ENCODE data around the gene TPP2. TPM values are rescaled to one million over a fixed set of nuclear protein-coding genes. Genes with fewer than 3 reads are reported as not detected.
A peak's percentile ranks its signal among the peaks of the same experiment; 100 is the strongest.

The TPP2 gene
- total and polyA plus RNA-seq, 2 donors: 43.4 to 47.4 TPM

- Histone ChIP-seq H3K27me3 (ENCODE audit: control insufficient read depth in 2 of 2, insufficient read depth in 1 of 2, low read length in 1 of 2) (no peaks in the 10 kb centered on the region), H3K27ac (ENCODE audit: low read depth in 1 of 2, low read length in 1 of 2) (no peak overlapping the region), H3K4me1 (ENCODE audit: control insufficient read depth in 2 of 2, insufficient read depth in 2 of 2, low read length in 2 of 2) (no peaks in the 10 kb centered on the region), H3K36me3 (ENCODE audit: control insufficient read depth in 2 of 2, insufficient read depth in 2 of 2, low read length in 1 of 2) (peaks cover 3 to 28% of the 10 kb centered on the region in 2 donors), H3K9me3 (ENCODE audit: control insufficient read depth in 2 of 2, insufficient read depth in 1 of 2, low read length in 1 of 2) (no peaks in the 10 kb centered on the region), H3K4me3 (ENCODE audit: low read length in 2 of 2) (no peak overlapping the region)
- DNase-seq (ENCODE audit: low read depth in 6 of 9, low spot score in 9 of 9): no peak
- 81% methylated on average over 3 of the region's 3 CpGs for WGBS
Observed at GRCh38 chr13:102679449-102680132, 82.8 kb downstream of the TPP2 start.

DNA sequence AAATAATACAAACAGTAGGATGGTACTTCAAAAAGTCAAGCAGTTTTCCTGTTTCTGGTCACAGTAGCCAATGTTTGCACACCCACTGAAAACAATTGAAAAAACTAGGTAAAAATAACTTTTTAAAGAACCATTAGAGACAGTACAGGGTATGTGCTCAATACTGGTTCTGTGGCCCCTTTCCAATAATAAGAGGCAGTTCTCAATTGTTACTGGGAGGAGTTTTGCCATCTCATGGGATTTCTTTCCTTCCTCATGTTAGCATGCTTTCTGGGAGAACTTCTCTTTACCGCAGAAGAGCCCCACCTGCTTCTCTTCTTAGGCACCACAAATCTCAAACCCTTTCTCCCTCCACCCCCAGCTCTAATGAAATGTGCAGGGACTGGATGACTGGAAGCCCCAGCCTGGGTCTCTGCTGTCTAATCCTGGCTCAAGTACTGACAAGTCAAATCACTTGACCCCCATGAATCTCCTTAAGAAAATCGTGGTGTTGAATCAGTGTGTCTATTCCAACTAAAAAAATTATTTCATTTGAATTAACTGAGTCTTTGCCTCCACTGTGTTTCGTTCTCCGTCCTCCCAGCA lies 83.4 kb downstream of the TPP2 start:
- H3K4me3 ChIP-seq (ENCODE audit: low read length in 2 of 2): no peak overlapping the region
- no peak for DNase-seq (ENCODE audit: low read depth in 6 of 9, low spot score in 9 of 9)
- H3K27ac ChIP-seq (ENCODE audit: low read depth in 1 of 2, low read length in 1 of 2): no peak overlapping the region
- no peaks in the 10 kb centered on the region for H3K4me1 ChIP-seq (ENCODE audit: control insufficient read depth in 2 of 2, insufficient read depth in 2 of 2, low read length in 2 of 2)
- peaks cover 3 to 25% of the 10 kb centered on the region in 2 donors for H3K36me3 ChIP-seq (ENCODE audit: control insufficient read depth in 2 of 2, insufficient read depth in 2 of 2, low read length in 1 of 2)
- H3K9me3 ChIP-seq (ENCODE audit: control insufficient read depth in 2 of 2, insufficient read depth in 1 of 2, low read length in 1 of 2): no peaks in the 10 kb centered on the region
- H3K27me3 ChIP-seq (ENCODE audit: control insufficient read depth in 2 of 2, insufficient read depth in 1 of 2, low read length in 1 of 2): no peaks in the 10 kb centered on the region
- 89% methylated on average over 4 of the region's 4 CpGs for WGBS

DNA sequence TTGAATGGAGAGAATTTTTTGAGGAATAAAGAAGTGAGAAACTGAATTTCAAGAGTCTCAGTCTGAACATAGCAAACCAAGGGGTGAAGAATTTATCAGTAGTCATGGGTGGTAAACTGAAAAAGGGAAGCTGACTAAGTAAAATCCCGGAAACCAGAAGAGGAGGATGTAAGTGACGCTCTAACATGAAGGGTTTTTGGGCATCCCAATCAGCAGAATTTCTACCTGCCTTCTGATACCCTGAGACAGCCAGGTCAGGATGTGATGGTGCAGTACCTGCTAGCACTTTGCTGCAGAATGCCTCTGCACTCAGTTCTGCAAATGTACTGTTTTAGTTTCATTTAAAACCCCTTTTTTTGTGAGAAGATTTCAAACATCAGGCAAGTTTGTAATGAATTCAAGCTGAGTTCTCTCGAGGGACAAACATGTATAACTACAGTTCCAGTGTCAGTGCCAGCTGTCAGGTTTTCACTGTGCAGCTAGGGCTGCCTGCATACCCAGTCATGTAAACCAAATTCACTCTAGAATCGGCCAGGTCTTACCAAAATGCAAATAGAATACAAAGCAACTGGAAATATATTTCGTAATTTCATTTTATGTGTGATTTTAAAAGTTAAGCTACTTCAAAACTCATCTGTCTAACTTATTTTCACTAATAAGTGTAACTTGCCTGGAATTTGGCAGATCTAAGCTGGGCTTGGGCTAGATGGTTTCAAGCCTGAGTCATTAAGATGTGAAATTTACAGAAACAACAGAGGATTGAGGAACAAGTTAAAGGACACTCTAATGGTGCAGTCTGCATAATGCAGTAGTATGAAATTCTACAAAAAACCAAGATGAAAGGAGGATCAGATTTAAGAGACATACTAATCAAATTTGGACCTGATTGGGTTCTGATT lies 84.3 kb downstream of the TPP2 start:
- Histone ChIP-seq H3K27ac (ENCODE audit: low read depth in 1 of 2, low read length in 1 of 2) (no peak overlapping the region), H3K9me3 (ENCODE audit: control insufficient read depth in 2 of 2, insufficient read depth in 1 of 2, low read length in 1 of 2) (no peaks in the 10 kb centered on the region), H3K36me3 (ENCODE audit: control insufficient read depth in 2 of 2, insufficient read depth in 2 of 2, low read length in 1 of 2) (peaks cover 3 to 25% of the 10 kb centered on the region in 2 donors), H3K4me3 (ENCODE audit: low read length in 2 of 2) (no peak overlapping the region), H3K4me1 (ENCODE audit: control insufficient read depth in 2 of 2, insufficient read depth in 2 of 2, low read length in 2 of 2) (peaks cover 0 to 2% of the 10 kb centered on the region in 2 donors), H3K27me3 (ENCODE audit: control insufficient read depth in 2 of 2, insufficient read depth in 1 of 2, low read length in 1 of 2) (no peaks in the 10 kb centered on the region)
- DNase-seq (ENCODE audit: low read depth in 6 of 9, low spot score in 9 of 9): peak in 2 of 9 donors; percentile 3 to 4
- WGBS: 57% methylated on average over 5 of the region's 5 CpGs

DNA sequence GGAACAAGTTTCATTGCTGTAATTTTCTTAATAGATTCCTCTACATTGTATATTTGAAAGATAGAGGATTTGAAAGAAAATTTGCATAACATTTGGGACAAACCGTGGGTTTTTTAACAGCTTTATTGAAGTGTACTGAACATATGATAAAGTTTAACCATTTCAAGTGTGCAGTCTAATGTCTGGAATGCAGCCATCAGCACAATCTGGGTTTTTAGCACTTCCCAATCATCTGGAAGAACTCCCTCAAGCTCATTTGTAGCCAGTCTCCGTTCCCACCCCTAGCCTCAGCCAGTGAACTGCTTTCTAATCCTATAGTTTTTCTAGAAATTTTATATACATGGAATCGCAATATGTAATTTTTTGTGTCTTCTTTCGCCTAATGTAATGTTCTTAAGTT lies 85.4 kb downstream of the TPP2 start:
- WGBS: 83% methylated on average over 4 of the region's 4 CpGs

GRCh38 chr13:102682727-102683126 lies 85.9 kb downstream of the TPP2 start:
- Histone ChIP-seq H3K27ac (ENCODE audit: low read depth in 1 of 2, low read length in 1 of 2) (no peak overlapping the region), H3K36me3 (ENCODE audit: control insufficient read depth in 2 of 2, insufficient read depth in 2 of 2, low read length in 1 of 2) (peaks cover 3 to 14% of the 10 kb centered on the region in 2 donors), H3K4me1 (ENCODE audit: control insufficient read depth in 2 of 2, insufficient read depth in 2 of 2, low read length in 2 of 2) (peaks cover 0 to 2% of the 10 kb centered on the region in 2 donors), H3K27me3 (ENCODE audit: control insufficient read depth in 2 of 2, insufficient read depth in 1 of 2, low read length in 1 of 2) (no peaks in the 10 kb centered on the region), H3K9me3 (ENCODE audit: control insufficient read depth in 2 of 2, insufficient read depth in 1 of 2, low read length in 1 of 2) (no peaks in the 10 kb centered on the region), H3K4me3 (ENCODE audit: low read length in 2 of 2) (no peak overlapping the region)
- DNase-seq (ENCODE audit: low read depth in 6 of 9, low spot score in 9 of 9): no peak
- WGBS: 89% methylated on average over 3 of the region's 3 CpGs

More for the DNA sequence above, 85.4 kb downstream of the TPP2 start:
- Histone ChIP-seq H3K27me3 (ENCODE audit: control insufficient read depth in 2 of 2, insufficient read depth in 1 of 2, low read length in 1 of 2) (no peaks in the 10 kb centered on the region), H3K36me3 (ENCODE audit: control insufficient read depth in 2 of 2, insufficient read depth in 2 of 2, low read length in 1 of 2) (peaks cover 3 to 19% of the 10 kb centered on the region in 2 donors), H3K9me3 (ENCODE audit: control insufficient read depth in 2 of 2, insufficient read depth in 1 of 2, low read length in 1 of 2) (no peaks in the 10 kb centered on the region), H3K4me3 (ENCODE audit: low read length in 2 of 2) (no peak overlapping the region), H3K4me1 (ENCODE audit: control insufficient read depth in 2 of 2, insufficient read depth in 2 of 2, low read length in 2 of 2) (peaks cover 0 to 2% of the 10 kb centered on the region in 2 donors), H3K27ac (ENCODE audit: low read depth in 1 of 2, low read length in 1 of 2) (no peak overlapping the region)
- DNase-seq (ENCODE audit: low read depth in 6 of 9, low spot score in 9 of 9): no peak

- no peak for DNase-seq (ENCODE audit: low read depth in 6 of 9, low spot score in 9 of 9)
- Histone ChIP-seq H3K36me3 (ENCODE audit: control insufficient read depth in 2 of 2, insufficient read depth in 2 of 2, low read length in 1 of 2) (peaks cover 3 to 8% of the 10 kb centered on the region in 2 donors), H3K4me1 (ENCODE audit: control insufficient read depth in 2 of 2, insufficient read depth in 2 of 2, low read length in 2 of 2) (peaks cover 0 to 2% of the 10 kb centered on the region in 2 donors), H3K27me3 (ENCODE audit: control insufficient read depth in 2 of 2, insufficient read depth in 1 of 2, low read length in 1 of 2) (peaks cover 0 to 2% of the 10 kb centered on the region in 2 donors), H3K27ac (ENCODE audit: low read depth in 1 of 2, low read length in 1 of 2) (no peak overlapping the region), H3K9me3 (ENCODE audit: control insufficient read depth in 2 of 2, insufficient read depth in 1 of 2, low read length in 1 of 2) (no peaks in the 10 kb centered on the region), H3K4me3 (ENCODE audit: low read length in 2 of 2) (no peak overlapping the region)
- WGBS: 93% methylated on average over 2 of the region's 2 CpGs
Observed at GRCh38 chr13:102683637-102684036, 86.9 kb downstream of the TPP2 start.

DNA sequence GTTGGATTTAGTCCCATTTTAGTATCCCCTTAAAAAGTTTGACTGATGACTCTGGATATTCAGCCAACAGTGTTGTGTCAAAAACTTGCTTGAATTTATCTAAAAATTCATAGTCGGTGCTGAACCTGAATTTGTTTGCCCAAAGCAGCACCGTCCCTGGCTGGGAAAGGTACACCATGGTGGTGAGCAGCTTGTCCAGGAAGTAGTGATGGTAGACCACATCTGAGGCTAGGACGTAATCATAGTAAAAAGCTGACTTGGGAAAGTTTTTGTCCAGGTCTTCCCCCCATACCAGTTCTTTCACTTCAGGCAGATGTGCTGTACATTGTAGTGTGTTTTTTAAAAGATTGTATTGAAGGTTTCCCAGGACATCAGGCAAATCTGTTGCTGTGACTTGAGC lies 89.2 kb downstream of the TPP2 start:
- Histone ChIP-seq H3K27me3 (ENCODE audit: control insufficient read depth in 2 of 2, insufficient read depth in 1 of 2, low read length in 1 of 2) (peaks cover 0 to 5% of the 10 kb centered on the region in 2 donors), H3K9me3 (ENCODE audit: control insufficient read depth in 2 of 2, insufficient read depth in 1 of 2, low read length in 1 of 2) (no peaks in the 10 kb centered on the region), H3K4me3 (ENCODE audit: low read length in 2 of 2) (no peak overlapping the region), H3K36me3 (ENCODE audit: control insufficient read depth in 2 of 2, insufficient read depth in 2 of 2, low read length in 1 of 2) (no peaks in the 10 kb centered on the region), H3K27ac (ENCODE audit: low read depth in 1 of 2, low read length in 1 of 2) (no peak overlapping the region), H3K4me1 (ENCODE audit: control insufficient read depth in 2 of 2, insufficient read depth in 2 of 2, low read length in 2 of 2) (peaks cover 0 to 2% of the 10 kb centered on the region in 2 donors)
- no peak for DNase-seq (ENCODE audit: low read depth in 6 of 9, low spot score in 9 of 9)
- WGBS: 29% methylated on average over 3 of the region's 3 CpGs

DNA sequence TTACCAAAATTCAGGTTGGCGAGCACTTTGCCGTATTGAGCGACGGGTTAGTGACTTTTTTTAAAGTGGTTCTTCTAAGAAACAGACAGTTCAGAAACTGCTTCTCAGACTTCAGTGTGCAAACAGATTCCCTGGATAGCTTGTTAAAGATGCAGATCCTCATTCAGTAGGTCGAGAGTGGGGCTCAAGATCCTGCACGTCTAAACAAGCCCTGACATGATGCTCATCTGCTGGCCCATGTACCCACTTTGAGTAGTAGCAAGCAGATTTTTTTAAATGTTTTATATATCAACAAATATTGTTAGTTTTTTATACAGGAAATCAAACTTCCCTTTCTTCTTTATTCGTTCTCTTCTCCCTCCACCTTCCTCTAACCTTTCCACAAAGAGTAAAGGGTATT lies 90.7 kb downstream of the TPP2 start:
- peaks cover 0 to 13% of the 10 kb centered on the region in 2 donors for H3K27me3 ChIP-seq (ENCODE audit: control insufficient read depth in 2 of 2, insufficient read depth in 1 of 2, low read length in 1 of 2)
- no peak for DNase-seq (ENCODE audit: low read depth in 6 of 9, low spot score in 9 of 9)
- WGBS: 85% methylated on average over 7 of the region's 7 CpGs
- no peak overlapping the region for H3K4me3 ChIP-seq (ENCODE audit: low read length in 2 of 2)
- H3K36me3 ChIP-seq (ENCODE audit: control insufficient read depth in 2 of 2, insufficient read depth in 2 of 2, low read length in 1 of 2): no peaks in the 10 kb centered on the region
- H3K27ac ChIP-seq (ENCODE audit: low read depth in 1 of 2, low read length in 1 of 2): no peak overlapping the region
- H3K9me3 ChIP-seq (ENCODE audit: control insufficient read depth in 2 of 2, insufficient read depth in 1 of 2, low read length in 1 of 2): no peaks in the 10 kb centered on the region
- H3K4me1 ChIP-seq (ENCODE audit: control insufficient read depth in 2 of 2, insufficient read depth in 2 of 2, low read length in 2 of 2): peaks cover 0 to 2% of the 10 kb centered on the region in 2 donors

Measured in thymus (tissue), 11 donors.